ENCODE measurements around the gene ZNF460. TPM values are rescaled to one million over a fixed set of nuclear protein-coding genes. Genes with fewer than 3 reads are reported as not detected.

ZNF460 gene
- total RNA-seq, 4 donors from 2014 or later, result 46.5 to 163 (median 104) TPM

GRCh38 chr19:57279418-57280164 lies 694 bp upstream of the ZNF460 start:
- TF ChIP-seq CTCF (IDR thresholded peaks at IDR 0.05), result no peak
- DNase-seq (ENCODE audit: low spot score) (peak; percentile 82), ATAC-seq (ENCODE audit: low FRiP score) (peak; percentile 97)

GRCh38 chr19:57280962-57281400 lies 696 bp downstream of the ZNF460 start:
- no peak for ATAC-seq (ENCODE audit: low FRiP score)
- DNase-seq (ENCODE audit: low spot score), result no peak
- no peak for TF ChIP-seq CTCF (IDR thresholded peaks at IDR 0.05)

- ATAC-seq (ENCODE audit: low FRiP score), result no peak
- DNase-seq (ENCODE audit: low spot score), result no peak
- TF ChIP-seq CTCF (IDR thresholded peaks at IDR 0.05), result no peak
Measured at GRCh38 chr19:57282011-57282643, 1.8 kb downstream of the ZNF460 start.

DNA sequence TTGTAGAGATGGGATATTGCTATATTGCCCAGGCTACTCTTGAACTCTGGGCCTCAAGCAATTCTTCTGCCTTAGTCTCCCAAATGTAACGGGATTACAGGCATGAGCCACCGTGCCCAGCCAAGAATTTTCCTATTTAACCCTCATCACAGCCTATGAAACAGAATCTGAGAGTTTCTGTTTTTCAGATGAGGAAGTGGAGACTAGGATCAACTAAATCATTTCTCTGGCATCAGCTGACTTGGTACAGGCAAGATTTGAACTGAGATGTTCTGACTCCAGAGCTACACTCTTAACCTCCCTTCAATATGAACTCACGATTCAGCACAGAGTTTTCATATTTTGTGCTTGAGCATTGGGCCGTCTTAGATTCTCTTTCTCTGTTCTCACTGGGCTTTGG lies 8.1 kb downstream of the ZNF460 start:
- ATAC-seq (ENCODE audit: low FRiP score), result no peak
- no peak for DNase-seq (ENCODE audit: low spot score)
- TF ChIP-seq CTCF (IDR thresholded peaks at IDR 0.05), result no peak

DNA sequence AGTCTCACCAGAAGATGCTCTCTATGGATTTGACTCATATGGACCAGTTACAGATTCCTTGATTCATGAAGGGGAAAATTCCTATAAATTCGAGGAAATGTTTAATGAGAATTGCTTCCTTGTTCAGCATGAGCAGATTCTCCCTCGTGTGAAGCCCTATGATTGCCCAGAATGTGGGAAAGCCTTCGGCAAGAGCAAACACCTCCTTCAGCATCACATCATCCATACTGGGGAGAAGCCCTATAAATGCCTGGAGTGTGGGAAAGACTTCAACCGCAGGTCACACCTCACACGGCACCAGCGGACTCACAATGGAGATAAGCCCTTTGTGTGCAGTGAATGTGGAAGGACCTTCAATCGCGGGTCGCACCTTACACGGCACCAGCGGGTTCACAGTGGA lies 10.7 kb downstream of the ZNF460 start:
- no peak for ATAC-seq (ENCODE audit: low FRiP score)
- no peak for TF ChIP-seq CTCF (IDR thresholded peaks at IDR 0.05)
- DNase-seq (ENCODE audit: low spot score), result no peak

- no peak for DNase-seq (ENCODE audit: low spot score)
- no peak for TF ChIP-seq CTCF (IDR thresholded peaks at IDR 0.05)
- ATAC-seq (ENCODE audit: low FRiP score), result no peak
Measured at GRCh38 chr19:57292547-57292946, 12.3 kb downstream of the ZNF460 start.

DNA sequence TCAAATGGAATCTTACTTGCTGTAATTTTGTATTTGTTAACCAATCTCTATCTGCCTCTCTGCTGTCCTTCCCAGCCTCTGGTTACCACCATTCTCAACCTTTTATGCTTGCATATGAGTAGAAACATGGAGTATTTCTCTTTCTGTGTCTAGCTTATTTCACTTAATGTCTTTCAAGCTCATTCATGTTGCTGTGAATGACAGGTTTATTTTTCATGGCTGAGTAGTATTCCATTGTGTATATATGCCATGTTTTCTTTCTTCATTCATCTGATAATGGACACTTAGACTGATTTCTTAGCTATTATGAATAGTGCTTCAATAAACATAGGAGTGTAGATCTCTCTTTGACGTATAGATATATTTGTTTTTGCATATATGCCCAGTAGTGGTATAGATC lies 13.4 kb downstream of the ZNF460 start:
- DNase-seq (ENCODE audit: low spot score) (no peak), ATAC-seq (ENCODE audit: low FRiP score) (no peak)
- no peak for TF ChIP-seq CTCF (IDR thresholded peaks at IDR 0.05)
